ENCODE data around the gene TENM4. TPM values are rescaled to one million over a fixed set of nuclear protein-coding genes. Genes with fewer than 3 reads are reported as not detected.

The TENM4 gene
- total and polyA plus RNA-seq, 2 of the 8 experiments (the other 6 are each of a cell fraction or from before 2014, with no cell fraction given): 3.5 to 7.2 TPM

DNA sequence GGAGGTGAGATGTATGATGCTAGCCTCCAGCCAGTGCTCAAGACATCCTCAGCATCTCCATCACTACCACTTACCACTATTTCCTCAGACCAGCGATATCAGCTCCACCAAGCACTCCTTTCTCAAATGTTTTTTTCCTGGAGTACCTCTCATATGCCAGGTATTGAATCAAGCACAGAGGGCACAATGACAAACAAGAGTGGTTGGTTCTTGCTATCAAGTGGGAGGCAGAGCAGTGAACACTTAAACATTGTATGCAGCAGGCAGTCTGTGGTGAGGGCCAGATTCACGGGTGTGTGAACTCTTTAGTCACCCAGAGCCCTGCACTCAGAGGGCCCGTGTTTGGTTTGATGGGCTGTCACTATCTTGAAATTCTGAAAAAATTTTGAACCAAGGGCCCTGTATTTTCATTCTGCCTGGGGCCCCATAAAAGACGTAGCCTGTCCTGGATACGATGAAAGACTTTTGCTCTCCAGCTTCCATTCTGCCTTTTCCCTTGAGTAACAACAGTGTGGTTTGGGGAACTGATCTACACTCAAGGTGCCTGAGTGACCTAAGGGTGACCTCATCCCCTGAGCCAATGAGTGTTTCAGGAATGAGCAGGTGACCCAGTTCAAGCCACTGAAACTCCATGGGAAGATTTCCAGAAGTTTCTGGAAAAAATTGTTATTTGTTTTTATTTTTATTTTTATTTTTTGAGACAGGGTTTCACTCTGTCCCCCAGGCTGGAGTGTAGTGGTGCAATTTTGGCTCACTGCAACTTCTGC lies 517.8 kb downstream of the TENM4 start (continued):
- no peak for TF ChIP-seq RFX5 (IDR thresholded peaks at IDR 0.05; ENCODE audit: borderline replicate concordance, low read depth, low read length)
- TF ChIP-seq, protein P1, sequence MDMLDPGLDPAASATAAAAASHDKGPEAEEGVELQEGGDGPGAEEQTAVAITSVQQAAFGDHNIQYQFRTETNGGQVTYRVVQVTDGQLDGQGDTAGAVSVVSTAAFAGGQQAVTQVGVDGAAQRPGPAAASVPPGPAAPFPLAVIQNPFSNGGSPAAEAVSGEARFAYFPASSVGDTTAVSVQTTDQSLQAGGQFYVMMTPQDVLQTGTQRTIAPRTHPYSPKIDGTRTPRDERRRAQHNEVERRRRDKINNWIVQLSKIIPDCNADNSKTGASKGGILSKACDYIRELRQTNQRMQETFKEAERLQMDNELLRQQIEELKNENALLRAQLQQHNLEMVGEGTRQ (IDR thresholded peaks at IDR 0.05; ENCODE audit: low read length): no peak
- no peak for TF ChIP-seq TCF12 (IDR thresholded peaks at IDR 0.05; ENCODE audit: low read depth, low read length)
- no peak for TF ChIP-seq SUZ12 (IDR thresholded peaks at IDR 0.05; ENCODE audit: low read length)
